ENCODE results near the gene SPAG9.
A peak's percentile ranks its signal among the peaks of the same experiment; 100 is the strongest.

Gene SPAG9

DNA sequence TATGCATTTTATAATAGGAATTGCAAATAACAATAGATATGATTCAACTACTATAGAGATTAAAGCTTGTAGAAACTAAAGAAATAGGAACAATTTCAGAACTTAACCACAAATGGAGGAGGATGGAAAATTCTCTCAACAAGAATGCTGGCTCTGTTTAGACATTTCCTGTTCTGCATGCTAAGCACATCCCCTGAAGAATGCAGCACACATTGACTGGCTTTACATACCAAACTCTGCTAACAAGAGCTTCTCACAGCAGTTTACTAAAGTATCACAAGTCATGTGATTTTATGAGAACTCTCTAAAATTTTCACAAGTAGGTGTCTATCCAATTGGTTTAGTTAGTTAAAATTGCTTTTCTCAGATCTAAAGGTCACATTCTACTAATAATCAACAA lies 85.2 kb downstream of the SPAG9 start:
- Histone ChIP-seq H3K9ac (ENCODE audit: low read length) (no peak overlapping the region), H3F3A (ENCODE audit: insufficient read depth, low read length) (0 out of 2 replicates have a peak, but pooled peaks cover 5% of the 10 kb centered on the region), H3K27me3 (replicated peaks; ENCODE audit: insufficient read depth, low read length) (no peaks in the 10 kb centered on the region), H3K9me2 (replicated peaks; ENCODE audit: insufficient read depth, low read length) (no peaks in the 10 kb centered on the region), H3K9me3 (replicated peaks; ENCODE audit: insufficient read depth, low read length) (no peaks in the 10 kb centered on the region), H3K79me2 (ENCODE audit: low read length) (no peaks in the 10 kb centered on the region), H3K27ac (ENCODE audit: low read length) (0 out of 2 replicates have a peak overlapping the region, but pooled peaks have one; percentile 2), H3K4me2 (ENCODE audit: low read depth, low read length) (no peak overlapping the region), H3K36me3 (replicated peaks; ENCODE audit: insufficient read depth, low read length) (no peaks in the 10 kb centered on the region), H3K4me3 (ENCODE audit: low read length) (no peak overlapping the region), H3K4me1 (ENCODE audit: low read length) (peaks cover 12% of the 10 kb centered on the region), H4K20me1 (ENCODE audit: insufficient read depth, low read length) (no peaks in the 10 kb centered on the region), H2AFZ (ENCODE audit: low read length) (no peak overlapping the region)
- TF ChIP-seq EZH2phosphoT487 (IDR thresholded peaks at IDR 0.05; ENCODE audit: low read length) (no peak), EZH2 (optimal IDR thresholded peaks at IDR 0.05; ENCODE audit: low read depth, low read length) (no peak)
- TF ChIP-seq, protein P1, sequence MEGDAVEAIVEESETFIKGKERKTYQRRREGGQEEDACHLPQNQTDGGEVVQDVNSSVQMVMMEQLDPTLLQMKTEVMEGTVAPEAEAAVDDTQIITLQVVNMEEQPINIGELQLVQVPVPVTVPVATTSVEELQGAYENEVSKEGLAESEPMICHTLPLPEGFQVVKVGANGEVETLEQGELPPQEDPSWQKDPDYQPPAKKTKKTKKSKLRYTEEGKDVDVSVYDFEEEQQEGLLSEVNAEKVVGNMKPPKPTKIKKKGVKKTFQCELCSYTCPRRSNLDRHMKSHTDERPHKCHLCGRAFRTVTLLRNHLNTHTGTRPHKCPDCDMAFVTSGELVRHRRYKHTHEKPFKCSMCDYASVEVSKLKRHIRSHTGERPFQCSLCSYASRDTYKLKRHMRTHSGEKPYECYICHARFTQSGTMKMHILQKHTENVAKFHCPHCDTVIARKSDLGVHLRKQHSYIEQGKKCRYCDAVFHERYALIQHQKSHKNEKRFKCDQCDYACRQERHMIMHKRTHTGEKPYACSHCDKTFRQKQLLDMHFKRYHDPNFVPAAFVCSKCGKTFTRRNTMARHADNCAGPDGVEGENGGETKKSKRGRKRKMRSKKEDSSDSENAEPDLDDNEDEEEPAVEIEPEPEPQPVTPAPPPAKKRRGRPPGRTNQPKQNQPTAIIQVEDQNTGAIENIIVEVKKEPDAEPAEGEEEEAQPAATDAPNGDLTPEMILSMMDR (IDR thresholded peaks at IDR 0.05; ENCODE audit: low read length) = no peak
- DNase-seq = peak; percentile 17

DNA sequence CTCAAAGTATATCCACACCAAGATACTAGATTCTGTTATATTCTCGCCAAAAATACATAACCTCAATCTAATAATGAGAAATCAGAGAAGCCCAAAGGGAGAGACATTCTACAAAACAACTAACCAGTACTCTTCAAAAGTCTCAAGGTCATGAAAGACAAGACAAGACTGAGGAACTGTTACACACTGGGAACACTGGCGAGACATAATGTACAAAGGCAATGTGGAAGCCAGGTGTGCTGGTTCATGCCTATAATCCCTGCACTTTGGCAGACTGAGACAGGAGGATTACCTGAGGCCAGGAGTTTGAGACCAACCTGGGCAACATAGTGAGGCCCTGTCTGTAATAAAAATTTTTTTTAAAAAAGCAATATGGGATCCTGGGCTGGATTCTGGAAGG lies 85.9 kb downstream of the SPAG9 start:
- Histone ChIP-seq H3K27ac (ENCODE audit: low read length) (no peak overlapping the region), H3K9ac (ENCODE audit: low read length) (no peak overlapping the region), H3K4me1 (ENCODE audit: low read length) (peaks cover 16% of the 10 kb centered on the region), H3K4me2 (ENCODE audit: low read depth, low read length) (no peak overlapping the region), H3K9me3 (replicated peaks; ENCODE audit: insufficient read depth, low read length) (no peaks in the 10 kb centered on the region), H3K79me2 (ENCODE audit: low read length) (no peaks in the 10 kb centered on the region), H3K4me3 (ENCODE audit: low read length) (no peak overlapping the region), H2AFZ (ENCODE audit: low read length) (no peak overlapping the region), H3K36me3 (replicated peaks; ENCODE audit: insufficient read depth, low read length) (no peaks in the 10 kb centered on the region), H3K27me3 (replicated peaks; ENCODE audit: insufficient read depth, low read length) (no peaks in the 10 kb centered on the region), H3F3A (ENCODE audit: insufficient read depth, low read length) (peaks cover 10% of the 10 kb centered on the region; the same call in 1 of the 2 replicates), H4K20me1 (ENCODE audit: insufficient read depth, low read length) (no peaks in the 10 kb centered on the region), H3K9me2 (replicated peaks; ENCODE audit: insufficient read depth, low read length) (no peaks in the 10 kb centered on the region)
- no peak for DNase-seq
- no peak for TF ChIP-seq EZH2phosphoT487 (IDR thresholded peaks at IDR 0.05; ENCODE audit: low read length)
- TF ChIP-seq, protein P1 (IDR thresholded peaks at IDR 0.05; ENCODE audit: low read length) = no peak
- no peak for TF ChIP-seq EZH2 (optimal IDR thresholded peaks at IDR 0.05; ENCODE audit: low read depth, low read length)

DNA sequence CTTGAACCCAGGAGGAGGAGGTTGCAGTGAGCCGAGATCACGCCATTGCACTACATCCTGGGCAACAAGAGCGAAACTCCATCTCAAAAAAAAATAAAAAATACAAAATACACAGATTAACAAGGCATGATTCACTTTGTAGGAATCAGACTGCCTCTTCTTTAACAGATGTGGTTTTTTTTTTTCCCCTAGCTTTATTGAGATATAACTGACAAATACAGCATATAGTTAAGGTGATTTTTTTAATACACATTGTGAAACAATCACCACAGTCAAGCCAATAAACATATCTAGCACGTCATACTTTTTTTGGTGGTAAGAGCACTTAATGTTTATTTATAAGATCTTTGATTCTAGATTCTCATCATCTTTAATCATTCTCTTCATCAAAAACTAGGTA lies 87.8 kb downstream of the SPAG9 start:
- no peak for DNase-seq
- Histone ChIP-seq H3K9me2 (replicated peaks; ENCODE audit: insufficient read depth, low read length) (no peaks in the 10 kb centered on the region), H2AFZ (ENCODE audit: low read length) (no peak overlapping the region), H3K4me2 (ENCODE audit: low read depth, low read length) (no peak overlapping the region), H3F3A (ENCODE audit: insufficient read depth, low read length) (peaks cover 10% of the 10 kb centered on the region), H3K9ac (ENCODE audit: low read length) (no peak overlapping the region), H4K20me1 (ENCODE audit: insufficient read depth, low read length) (no peaks in the 10 kb centered on the region), H3K36me3 (replicated peaks; ENCODE audit: insufficient read depth, low read length) (no peaks in the 10 kb centered on the region), H3K4me1 (ENCODE audit: low read length) (peaks cover 25% of the 10 kb centered on the region), H3K27me3 (replicated peaks; ENCODE audit: insufficient read depth, low read length) (no peaks in the 10 kb centered on the region), H3K79me2 (ENCODE audit: low read length) (peaks cover 14% of the 10 kb centered on the region), H3K9me3 (replicated peaks; ENCODE audit: insufficient read depth, low read length) (no peaks in the 10 kb centered on the region), H3K27ac (ENCODE audit: low read length) (no peak overlapping the region), H3K4me3 (ENCODE audit: low read length) (no peak overlapping the region)
- TF ChIP-seq, protein P1 (IDR thresholded peaks at IDR 0.05; ENCODE audit: low read length) = no peak
- no peak for TF ChIP-seq EZH2 (optimal IDR thresholded peaks at IDR 0.05; ENCODE audit: low read depth, low read length)
- no peak for TF ChIP-seq EZH2phosphoT487 (IDR thresholded peaks at IDR 0.05; ENCODE audit: low read length)

Measured in MM.1S (cell line).